HG03159 (cell line): ENCODE data around the gene IL32.
"Not testable (repeated sequence)": the region's sequence is repeated elsewhere in the genome, so short reads cannot be mapped to it uniquely, and the experiment has no call there.

Experiments used
- ATAC-seq: cut with Tn5 transposase; IDR thresholded peaks from one replicate; pipeline ENCODE4 v1.9.1; 2021; ENCODE audit warnings: mild to moderate bottlenecking, moderate library complexity; ENCODE audit not compliant: unreplicated experiment

IL32 gene

DNA sequence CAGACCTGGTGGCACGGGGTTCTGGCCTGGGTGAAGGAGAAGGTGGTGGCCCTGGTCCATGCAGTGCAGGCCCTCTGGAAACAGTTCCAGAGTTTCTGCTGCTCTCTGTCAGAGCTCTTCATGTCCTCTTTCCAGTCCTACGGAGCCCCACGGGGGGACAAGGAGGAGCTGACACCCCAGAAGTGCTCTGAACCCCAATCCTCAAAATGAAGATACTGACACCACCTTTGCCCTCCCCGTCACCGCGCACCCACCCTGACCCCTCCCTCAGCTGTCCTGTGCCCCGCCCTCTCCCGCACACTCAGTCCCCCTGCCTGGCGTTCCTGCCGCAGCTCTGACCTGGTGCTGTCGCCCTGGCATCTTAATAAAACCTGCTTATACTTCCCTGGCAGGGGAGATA is 3.7 kb downstream of the IL32 start:
- ATAC-seq, result not testable (repeated sequence)

DNA sequence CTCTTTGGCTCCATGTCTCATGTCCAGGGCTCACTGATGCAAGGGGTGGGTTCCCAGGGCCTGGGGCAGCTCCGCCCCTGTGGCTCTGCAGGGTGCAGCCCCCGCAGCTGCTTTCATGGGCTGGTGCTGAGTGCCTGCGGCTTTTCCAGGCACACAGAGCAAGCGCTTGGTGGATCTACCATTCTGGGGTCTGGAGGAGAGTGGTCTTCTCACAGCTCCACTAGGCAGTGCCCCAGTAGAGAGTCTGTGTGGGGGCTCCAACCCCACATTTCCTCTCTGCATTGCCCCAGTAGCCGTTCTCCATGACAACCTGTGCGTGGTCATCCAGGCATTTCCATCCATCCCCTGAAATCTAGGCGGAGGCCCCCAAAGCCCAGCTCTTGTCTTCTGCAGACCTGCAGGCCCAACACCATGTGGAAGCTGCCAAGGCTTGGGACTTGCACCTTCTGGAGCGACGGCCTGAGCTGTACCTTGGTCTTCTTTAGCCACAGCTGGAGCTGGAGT is 5.2 kb downstream of the IL32 start:
- no peak for ATAC-seq

DNA sequence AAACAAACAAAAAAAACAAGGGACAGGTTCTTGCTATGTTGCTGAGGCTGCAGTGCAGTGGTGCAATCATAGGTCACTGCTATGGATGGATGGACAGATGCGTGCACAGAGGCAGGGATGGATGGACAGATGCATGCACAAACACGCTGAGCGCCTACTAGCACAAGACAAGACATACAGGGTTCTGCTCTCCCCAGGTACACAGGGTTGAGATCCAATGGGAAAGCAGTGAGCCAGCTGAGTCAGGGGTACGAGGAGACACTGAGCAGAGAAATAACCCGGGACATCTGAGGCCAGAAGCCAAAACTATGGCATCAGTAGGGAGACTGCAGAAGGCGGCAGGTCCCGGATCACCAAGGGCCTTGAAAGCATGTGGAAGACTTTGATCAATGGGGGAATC is 6.2 kb downstream of the IL32 start:
- ATAC-seq, result no peak

DNA sequence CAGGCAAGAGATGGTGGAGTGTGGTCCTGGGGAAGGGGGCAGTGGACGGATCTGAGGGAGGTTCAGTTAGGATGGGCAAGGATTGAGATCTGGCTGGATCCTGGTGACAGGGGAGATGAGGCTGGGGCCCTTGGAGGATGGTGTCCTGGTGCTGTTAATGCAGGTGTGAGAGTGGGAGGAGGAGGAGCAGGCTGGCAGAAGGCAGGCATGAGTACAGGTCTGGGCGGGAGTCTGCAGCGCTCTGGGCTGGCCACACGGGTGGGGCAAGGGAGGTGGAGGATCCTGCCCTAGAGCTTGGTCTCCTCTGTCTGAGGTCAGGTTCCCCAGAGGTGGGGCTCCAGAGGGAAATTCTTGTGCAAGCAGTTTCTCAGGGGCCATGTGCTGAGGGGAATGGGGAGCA is 6.7 kb downstream of the IL32 start:
- not testable (repeated sequence) for ATAC-seq

DNA sequence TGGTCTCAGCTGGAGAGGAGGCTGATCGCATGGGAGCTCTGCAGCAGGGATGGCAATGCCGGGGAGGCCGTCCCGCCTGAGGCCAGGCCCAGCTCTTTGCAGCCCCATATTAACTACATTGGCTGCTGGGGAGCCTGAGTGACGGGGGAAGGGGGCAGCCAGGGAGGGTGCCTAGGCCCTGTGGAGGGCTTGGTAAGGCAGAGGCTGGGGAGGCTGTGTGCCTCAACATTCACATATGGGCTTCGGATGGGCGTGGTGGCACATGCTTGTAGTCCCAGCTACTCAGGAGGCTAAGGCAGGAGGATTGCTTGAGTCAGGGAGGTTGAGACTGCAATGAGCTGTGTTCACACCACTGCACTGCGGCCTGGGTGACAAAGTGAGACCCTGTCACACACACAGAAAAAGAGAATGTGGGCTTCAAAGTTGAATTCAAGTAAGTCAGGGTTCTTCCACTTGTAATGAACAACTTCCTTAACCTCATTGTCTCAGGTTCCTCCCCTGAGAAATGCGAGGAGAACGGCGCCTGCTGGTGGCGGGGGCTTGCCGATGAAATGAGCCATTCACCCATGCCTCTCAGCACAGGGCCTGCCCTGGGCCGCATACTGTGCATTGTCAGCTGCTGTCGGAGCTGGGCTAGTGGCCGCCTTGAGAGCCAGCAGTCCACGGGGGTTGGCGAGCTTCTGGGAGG is 7.3 kb downstream of the IL32 start:
- ATAC-seq, result not testable (repeated sequence)

DNA sequence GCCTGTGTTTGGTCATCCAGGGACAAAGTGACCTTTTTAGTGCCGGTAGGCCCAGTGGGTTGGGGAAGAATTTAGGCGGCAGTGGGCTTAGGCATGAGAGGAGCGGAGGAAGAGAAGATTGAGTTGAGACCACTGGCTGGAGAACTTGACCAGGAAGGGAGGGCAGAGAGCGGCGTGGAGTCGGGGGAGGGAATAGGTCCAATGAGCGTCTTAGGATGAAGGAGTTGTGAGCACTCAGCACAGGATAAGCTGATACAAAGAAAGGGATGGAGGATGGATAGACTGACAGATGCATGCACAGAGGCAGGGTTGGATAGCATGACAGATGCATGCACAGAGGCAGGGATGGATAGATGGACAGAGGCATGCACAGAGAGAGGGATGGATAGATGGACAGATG is 8.0 kb downstream of the IL32 start:
- ATAC-seq, result no peak

DNA sequence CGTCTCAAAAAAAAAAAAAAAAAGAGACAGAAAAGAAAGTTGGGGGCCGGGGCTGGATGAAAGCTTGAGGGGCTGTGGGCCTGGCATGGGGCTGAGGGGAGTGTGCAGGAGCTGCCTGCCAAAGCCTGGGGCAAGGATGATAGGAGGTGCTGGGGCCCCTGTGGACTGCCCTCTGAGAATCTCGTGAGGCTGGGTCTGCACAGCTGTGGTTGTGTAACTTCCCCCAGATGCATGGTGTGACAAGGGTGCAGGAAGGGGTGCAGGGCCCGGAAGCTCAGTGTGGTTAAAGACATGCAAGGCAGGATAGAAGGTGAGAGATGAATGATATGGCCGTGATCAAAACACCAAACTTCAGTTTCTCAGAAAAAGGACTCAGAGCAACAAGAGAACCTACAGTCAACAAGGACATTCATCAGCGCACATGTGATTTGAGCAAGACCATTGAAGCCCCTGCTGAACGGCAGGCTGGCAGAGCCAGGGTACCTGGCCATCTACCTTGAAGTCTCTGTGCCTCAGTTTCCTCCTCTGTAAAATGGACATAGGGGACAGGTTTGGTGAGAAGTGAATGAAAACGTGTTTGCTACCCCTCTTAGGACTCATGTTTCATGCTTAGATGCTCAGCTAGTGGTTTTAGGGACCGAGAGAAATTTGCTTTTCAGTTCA is 9.6 kb downstream of the IL32 start:
- no peak for ATAC-seq

DNA sequence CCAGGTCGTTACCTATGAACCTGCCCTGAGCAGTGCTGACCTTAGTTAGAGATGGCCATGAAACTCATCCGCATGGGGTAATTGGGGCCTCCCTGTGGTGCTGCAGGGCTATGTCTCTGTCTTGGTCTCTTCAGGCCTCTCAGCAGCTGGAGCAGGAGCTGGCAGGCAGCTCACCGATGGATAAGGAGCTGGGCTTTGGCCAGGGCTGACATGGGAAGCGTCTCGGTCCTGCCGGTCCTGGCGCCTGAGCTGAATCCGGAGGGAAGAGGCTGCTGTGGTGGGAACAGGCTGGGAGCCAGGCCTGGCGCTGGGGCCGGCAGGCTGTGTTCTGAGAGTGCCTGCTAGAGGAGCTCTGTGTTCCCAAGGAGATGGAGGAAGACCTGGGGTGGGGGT is 10.1 kb downstream of the IL32 start:
- ATAC-seq, result no peak

DNA sequence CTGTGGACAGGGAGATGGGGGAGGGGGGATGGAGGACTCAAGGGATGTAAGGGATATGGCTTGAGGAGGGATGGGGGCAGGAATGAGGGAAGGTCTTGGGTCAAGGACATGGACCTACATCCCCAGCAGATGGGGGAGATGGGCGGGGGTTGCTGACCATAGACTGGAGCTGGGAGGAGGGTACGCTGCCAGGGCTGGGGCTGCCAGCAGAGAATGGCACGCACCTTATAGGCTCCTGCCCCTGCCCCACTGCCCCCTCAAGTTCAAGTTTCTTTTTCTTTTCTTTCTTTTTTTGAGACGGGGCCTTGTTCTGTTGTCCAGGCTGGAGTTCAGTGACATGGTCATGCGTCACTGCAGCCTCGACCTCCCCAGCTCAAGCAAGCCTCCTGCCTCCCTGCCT is 10.5 kb downstream of the IL32 start:
- not testable (repeated sequence) for ATAC-seq

DNA sequence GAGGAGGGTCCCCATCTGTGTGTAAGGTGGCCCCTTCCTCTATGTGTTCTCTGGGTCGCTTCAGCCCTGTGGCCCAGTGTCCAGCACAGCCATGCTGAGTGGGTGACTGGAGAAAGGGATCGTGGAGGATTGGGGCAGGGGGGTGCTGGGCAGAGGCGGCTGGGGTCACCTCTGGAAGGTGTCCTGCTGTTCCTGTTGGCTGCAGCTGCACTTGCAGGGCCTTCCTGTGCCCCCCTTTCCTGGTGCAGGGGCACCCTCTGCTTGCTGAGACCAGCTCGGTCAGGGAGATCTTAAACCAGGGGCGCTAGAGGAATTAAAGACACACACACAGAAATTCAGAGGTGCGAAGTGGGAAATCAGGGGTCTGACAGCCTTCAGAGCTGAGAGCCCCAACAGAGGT is 11.1 kb downstream of the IL32 start:
- no peak for ATAC-seq

DNA sequence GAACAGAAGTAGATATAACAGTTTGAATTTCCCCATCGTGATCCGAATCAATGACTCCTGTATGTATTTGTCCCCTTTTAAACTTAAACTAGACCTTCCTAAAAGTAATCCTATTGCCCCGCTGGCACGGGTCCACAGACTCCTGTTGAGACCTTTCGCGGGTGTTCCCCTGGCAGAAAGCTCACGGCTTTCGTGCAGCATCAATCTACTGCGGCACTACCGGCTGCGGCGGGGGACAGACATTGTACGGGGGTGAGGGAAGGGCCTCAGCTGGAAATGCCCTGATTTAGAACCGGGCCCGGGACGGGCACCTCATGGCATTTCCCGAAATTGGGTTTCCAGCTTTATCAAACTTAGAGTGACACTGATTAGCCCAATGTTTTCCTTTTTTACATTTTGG is 14.6 kb downstream of the IL32 start:
- no peak for ATAC-seq

DNA sequence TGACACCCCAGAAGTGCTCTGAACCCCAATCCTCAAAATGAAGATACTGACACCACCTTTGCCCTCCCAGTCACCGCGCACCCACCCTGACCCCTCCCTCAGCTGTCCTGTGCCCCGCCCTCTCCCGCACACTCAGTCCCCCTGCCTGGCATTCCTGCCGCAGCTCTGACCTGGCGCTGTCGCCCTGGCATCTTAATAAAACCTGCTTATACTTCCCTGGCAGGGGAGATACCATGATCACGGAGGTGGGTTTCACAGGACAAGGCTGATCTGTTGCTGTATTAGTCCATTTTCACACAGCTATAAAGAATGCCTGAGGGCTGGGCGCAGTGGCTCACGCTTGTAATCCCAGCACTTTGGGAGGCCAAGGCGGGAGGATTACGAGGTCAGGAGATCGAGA is 16.5 kb downstream of the IL32 start:
- ATAC-seq, result not testable (repeated sequence)

DNA sequence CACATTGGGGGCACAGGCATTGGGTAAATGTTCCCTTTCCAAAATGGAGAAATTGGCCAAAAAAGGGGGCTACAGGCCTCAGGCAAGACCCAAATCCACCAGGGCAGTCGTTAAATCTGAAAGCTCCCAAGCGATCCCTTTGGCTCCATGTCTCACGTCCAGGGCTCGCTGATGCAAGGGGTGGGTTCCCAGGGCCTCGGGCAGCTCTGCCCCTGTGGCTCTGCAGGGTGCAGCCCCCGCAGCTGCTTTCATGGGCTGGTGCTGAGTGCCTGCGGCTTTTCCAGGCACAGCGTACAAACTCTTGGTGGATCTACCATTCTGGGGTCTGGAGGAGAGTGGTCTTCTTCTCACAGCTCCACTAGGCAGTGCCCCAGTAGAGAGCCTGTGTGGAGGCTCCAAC is 18.0 kb downstream of the IL32 start:
- ATAC-seq, result not testable (repeated sequence)

DNA sequence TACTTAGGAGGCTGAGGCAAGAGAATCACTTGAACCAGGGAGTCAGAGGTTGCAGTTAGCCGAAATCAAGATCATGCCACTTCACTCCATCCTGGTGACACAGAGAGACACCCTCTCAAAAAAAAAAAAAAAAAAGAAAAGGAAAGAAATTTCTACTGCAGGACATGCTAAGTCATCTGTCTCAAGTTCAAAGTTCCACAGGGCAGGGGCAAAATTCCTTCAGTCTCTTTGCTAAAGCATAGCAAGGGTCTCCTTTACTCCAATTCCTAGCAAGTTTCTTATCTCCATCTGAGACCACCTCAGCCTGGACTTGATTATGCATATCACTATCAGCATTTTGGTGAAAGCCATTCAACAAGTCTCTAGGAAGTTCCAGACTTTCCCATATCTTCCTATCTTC is 19.1 kb downstream of the IL32 start:
- no peak for ATAC-seq

DNA sequence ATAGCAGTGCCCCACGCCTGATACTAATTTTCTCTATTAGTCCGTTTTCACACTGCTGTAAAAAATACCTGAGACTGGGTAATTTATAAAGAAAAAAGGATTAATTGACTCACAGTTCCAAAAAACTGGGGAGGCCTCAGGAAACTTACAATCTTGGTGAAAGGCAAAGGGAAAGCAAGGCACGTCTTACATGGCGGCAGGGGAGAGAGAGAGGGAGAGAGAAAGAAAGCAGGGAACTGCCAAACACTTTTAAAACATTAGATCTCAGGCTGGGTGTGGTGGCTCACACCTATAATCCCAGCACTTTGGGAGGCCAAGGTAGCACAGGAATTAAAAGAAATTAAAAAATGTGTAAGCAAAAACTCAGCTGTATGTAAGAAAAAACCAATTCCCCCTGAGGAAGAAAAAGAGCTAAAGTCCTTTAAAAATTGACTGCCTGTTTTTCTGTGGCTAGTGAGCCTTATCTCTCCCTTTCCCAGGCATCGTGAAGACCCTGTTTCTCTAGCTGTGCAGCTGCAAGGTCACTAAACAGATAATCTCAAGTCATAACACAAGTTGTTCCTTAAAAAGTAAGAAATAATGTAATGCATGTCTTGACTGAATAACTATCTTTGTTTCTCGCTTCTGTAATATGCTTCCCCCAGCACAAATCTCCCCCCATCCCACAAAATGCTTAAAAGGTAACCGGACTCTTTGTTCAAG is 19.7 kb downstream of the IL32 start:
- no peak for ATAC-seq

DNA sequence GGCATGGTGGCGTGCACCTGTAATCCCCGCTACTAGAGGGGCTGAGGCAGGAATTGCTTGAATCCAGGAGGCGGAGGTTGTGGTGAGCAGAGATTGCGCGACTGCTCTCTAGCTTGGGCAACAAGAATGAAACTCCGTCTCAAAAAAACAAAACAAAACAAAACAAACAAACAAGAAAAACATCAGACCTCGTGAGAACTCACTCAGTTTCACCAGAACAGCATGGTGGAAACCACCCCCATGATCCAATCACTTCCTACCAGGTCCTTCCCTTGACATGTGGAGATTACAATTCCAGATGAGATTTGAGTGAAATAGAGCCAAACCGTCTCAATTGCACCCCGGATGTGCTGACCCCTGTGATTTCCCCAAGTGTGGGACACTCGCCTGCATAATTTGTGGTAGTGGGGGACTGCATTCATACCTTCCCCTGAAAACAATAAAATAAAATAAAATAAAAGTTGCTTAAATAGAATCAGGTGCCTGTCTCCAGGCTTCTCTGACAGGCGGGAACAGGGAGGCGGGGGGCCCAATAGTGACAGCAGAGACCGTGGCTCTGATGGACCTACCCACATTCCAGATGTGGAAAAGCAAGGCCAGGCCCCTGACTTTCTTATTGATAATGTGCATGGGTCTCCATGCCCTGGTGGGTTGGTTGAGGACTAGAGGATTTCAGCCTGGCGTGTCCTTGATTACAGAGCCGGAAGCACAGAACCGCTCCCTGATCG is 20.6 kb downstream of the IL32 start:
- no peak for ATAC-seq

DNA sequence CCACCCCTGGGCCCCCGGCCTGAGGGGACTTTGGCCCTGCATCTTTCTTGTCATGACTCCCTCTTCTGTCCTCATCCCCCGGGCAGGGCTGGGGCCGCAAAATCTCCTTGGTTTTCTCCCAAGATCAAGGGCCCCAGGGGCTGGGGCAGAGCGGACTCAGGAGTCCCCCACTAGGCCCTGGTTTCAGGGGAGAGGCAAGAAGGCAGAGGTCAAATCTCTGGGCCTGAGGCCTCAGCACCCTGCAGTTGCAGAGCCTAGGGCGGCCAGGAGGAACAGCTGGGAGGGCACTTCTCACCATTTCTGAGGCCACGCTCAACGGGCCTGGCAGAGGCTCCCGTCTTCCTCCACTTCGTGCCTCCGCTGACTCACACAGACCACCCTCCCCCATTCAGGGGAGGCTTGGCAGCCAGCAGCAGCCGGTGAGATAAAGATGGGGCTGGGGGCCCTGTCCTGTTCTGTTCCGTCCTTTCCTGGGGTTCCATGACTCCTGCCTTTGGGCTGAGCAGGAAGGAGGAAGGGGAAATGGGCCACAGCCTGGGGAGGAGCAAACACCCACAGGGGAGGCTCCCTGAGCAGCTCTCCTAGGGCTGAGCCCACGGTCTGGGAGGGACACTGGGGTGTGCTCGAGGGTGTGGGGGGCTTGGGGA is 21.3 kb downstream of the IL32 start:
- no peak for ATAC-seq

DNA sequence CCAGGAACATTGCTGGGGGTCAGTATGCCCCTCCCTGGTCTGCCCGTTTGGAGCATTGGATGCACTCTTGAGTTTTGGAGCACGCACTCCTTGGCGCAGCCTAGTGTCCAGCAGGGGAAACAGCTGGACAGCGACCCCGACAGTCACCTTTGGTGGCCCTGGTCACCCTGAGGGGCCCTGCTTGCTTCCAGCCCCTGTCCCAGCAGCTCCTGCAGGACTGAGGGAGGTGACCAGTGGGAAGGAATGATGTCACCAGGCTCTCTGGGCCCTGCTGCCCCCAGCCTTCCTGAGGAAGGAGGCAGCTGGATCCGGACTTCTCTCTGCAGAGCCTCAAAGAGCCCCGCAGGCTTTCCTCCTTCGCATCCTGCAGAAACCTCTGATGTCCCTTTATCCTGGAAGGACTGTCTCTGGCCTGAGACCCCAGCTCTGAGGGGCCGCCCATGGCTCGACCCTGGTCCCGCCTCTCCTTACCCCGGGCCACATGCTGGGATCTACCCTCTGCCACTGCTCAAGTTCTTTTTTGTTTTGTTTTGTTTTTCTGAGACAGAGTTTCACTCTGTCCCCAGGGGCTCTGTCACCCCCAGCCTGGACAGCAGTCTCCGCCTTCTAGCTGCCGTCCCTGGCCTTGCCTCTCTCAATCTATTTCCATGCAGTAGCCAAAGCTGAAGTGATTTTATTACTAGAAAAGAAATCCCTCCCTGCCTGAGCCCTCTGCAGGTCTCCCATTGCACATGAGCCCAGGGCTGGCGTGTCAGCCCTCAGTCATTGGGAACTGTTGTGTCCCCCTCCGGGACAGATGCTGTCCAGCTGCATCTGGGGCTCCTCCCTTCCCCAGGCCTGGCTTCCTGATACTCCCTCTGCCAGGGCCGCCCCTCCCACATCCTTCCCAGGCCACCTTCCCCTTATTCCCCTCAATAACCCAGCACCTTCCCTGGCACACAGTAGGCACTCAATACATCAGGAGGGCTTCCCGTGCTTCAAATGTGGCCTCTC is 22.1 kb downstream of the IL32 start:
- no peak for ATAC-seq

DNA sequence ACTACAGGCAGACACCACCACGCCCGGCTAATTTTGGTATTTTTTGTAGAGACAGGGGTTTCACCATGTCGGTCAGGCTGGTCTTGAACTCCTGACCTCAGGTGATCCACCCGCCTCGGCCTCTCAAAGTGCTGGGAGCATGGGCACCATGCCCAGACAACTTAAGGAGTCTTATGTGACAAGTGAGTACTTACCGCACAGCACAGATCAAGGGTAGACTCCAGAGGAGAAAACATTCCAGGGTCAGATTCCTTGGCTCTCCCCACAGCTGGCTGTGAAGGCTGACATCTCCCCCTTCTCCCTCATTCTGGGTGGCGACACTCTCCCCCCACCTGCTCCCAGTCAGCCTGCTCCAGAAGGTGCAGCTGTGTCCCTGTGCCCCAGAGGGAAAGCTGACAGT is 23.0 kb downstream of the IL32 start:
- no peak for ATAC-seq
